Measurements from ENCODE around the gene DIAPH2.

DIAPH2 gene

DNA sequence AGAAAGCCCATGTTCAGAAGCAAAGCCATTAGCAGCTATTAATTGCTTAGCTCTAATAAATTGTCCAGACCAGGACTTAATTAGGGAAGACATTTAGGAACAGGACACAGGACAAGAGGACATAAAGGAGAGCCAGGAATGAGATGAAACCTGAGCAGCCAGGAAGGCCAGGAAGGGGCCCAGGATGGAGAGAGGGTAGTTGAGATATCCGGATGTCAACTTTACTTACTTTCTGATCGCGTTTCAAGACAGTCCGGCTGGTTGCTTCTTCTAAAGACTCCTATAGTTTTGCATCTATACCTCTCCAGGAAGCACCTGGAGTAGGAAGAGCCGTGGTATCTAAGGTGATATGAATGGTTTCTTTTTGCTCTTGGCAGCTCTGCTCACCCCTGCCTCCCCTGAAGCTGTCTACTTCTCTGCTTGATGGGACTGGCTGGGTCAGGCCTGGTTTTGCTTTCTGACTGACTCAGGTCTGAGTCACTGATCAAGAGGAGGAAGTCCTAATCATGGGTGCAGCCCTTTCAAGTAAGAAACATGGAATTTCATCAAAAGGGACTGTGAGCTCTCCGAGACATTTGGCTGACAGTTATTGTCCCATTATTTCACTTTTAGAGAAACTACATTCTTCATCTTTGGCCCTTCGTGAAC is 932.4 kb downstream of the DIAPH2 start:
- no peak for DNase-seq

DNA sequence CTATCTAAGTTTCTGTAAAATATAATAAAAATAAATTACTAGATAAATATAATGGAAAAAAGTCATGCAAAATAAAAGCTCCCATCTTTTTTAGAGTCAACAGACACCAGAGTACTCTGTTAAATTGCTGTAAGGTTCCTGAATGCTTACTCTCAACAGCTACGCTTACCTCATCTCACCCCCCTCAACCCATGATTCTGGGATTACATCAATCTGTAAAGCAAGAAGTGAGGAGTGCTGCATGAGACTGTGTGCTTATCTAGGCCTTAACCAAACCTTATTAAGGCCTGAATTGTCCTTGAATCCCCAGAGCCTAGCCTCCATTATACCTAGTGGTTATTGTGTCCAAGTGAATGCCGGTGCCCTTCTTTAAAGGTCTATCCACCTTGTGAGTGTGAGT is 934.9 kb downstream of the DIAPH2 start:
- no peak for DNase-seq

DNA sequence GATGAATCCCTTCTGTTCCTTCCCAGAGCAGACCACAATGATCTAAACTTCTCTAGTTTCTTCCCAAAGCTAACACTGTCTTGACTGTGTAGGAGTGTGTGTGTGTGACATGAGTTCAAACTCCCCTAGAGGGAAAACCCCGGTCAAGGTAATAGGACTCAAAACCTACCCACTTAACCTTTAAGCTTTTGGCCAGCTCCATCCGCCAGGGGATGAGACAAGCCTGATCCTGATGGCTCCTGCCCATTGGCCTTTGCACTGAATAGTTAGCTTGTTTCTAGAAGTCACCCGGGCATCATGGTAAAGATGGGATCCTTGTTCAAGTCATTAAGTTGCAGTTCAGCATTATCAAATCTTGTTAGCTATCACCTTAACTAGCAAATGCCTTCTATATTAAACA is 937.5 kb downstream of the DIAPH2 start:
- no peak for DNase-seq

DNA sequence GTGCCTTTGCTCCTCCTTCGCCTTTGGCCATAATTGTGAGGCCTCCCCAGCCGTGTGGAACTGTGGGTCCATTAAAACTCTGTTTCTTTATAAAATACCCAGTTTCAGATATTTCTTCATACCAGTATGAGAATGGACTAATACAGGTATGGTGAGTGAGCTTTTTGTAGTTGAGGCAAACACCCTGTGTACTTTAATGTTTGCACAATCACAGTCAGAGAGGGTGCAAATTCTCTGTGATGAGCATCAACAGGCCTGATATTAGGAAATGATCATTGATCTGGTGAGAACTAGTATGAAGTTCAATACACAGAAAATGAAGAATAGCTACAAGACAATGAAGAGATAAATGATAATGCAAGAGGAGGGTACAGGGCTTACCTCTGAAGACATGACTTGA is 943.7 kb downstream of the DIAPH2 start:
- DNase-seq, result no peak

DNA sequence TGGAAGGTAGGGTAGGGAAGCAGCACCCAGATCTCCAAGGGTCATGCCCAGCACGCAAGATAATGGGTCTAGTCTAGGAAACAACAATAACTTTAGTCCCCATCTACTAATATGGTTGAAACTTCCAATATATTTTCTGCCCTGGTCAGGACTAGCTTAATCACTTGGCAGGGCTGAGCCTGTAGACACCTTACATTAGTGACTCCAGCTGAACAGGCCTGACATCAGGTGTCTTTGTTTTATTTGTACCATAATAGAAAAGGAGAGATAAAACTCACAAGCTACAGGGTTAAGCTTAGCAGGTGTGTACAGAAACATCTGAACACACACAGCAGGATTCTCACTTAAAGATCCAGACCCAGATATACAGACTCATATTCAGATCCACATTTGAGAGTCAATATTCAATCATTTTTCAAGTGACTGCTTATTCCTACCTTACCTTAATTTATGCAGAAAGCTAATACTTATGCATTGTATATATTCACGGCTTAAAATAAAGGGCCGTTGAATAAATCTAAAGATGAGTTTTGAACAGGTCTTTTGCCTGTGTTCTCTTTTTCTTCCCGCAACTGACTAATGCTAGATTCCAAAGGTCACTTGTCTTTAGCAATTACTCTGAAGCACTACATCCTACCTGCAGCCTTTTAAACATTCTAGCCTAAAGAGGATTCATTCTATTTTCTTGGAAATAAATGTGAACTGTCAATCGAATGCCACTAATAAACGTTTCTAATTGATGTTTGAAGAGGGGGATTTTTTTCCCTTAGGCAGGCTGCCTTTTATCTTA is 944.4 kb downstream of the DIAPH2 start:
- DNase-seq, result no peak

DNA sequence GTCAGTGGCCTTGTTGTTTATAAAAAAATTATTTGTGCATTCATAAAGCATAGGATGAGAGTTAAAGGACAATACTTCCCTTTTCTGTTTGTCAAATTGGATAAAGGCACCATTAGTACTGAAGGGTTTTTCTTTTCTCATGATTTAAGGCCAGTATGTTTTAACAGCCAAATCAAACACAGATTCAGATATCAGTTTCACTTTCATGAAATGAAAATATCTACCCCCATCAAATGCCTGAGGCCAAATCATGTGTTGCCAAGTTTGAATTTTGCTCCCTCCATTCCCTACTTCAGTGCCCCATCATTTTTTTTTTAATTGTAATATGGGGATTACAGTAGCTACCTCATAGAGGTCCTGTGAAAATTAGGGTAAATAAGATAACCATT is 944.9 kb downstream of the DIAPH2 start:
- no peak for DNase-seq

DNA sequence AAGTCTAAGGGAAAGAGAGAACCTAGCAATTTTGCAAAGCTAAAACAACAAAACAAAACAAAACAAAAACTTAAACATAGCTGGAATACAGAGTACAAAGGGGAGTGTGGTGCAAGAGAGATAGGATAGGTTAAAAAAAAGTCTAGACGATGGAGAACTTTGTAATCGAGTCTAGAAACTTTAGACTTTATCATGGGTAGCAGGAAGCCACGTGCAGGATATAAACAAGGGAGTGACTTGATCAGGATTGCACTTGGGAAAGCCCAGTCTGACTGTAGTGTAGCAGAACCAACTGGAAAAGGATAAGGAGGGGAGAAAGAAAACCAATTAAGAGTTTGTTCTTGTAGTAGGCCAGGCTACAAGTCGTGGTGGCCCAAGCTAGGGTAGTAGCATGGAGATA is 949.2 kb downstream of the DIAPH2 start:
- DNase-seq, result no peak

DNA sequence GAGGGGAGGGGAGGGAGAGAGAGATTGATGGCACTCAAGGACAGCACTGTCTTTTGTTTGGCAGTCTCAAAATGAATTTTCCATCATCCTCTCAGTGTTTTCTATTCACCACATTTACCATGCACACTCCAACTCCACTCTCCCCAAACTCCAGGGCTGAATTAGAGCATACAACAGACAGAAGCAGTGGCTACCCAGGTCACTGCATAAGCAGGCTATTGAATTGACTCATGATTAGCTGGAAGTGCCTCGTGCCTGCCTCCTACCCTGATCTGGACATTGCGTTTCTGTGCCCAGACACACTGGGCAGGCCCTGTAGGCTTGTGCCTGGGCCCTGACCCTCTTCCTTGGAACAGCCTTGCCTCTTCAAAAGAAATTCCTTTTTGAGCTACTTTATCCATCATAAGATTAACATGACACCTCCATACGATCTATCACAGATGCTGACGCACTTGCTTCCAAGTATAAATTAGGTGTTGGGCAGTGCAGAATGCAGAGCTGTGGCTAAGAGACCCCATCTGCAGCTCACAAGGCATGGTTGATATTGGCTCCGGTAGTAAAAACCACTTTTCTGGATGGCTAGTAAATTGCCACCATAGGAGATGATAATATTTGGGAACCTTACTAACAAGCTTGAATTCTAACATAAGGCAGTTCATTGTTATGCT is 952.0 kb downstream of the DIAPH2 start:
- no peak for DNase-seq

DNA sequence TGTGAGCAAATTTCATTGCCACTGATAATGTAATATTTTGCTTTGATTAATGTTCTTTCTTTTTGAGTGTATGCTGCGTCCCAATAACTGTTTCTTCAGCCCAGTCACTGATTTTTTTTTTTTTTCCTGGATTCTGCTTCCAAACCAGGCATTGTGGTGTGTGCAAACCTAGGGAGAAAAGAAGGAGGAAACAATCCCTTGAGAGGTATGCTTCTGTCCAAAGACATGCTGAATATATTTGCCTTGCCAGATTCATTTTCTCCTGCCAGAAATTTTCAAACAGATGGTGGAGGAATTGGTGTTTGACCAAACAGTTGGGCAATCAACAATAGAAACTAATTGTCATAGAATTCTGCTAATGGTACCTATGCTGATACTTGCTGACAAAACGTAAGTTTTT is 952.6 kb downstream of the DIAPH2 start:
- DNase-seq, result no peak

DNA sequence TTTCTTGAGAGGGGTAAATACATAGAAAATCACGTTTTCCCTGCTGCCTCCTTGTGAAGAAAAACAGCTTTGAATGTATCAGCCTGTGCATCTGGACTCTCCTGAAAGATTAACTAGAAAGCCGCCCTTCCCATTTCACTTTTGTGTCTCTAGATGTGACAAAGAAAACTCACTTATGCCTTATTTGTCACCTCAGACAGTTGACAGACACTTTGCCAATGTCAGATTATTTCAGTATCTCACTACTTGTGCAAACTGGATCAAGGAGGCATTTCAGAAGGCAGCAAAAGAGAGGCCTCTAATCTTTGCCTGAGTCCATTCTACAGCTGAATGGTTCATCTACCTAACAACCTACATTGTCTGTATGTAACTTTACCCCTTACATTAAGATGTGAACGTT is 954.0 kb downstream of the DIAPH2 start:
- no peak for DNase-seq

DNA sequence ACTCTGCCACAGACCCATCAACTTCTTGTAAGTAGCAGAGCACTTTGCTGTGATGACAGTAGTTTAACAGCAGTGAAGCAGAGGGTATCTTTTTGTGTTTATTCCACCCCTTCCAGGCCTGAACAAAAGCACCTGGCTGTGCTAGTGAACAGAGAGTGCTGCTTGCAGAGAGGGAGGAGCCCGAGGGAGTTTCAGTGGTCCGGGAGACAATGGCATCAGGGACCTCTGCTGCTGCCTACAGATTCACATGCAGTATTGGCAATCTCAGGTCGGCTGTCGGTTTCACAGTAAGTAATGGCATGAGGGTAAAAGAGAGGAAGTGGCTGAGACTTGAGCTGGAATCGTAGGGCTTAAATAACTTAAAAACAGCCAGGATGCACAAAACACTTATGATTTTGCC is 954.9 kb downstream of the DIAPH2 start:
- no peak for DNase-seq
